Activated CD8-positive, alpha-beta memory T cell treated with anti-CD3 and anti-CD28 coated beads, Interleukin-2, amount 50 U/mL, for 4 hours (primary cell): ENCODE measurements around the gene C11orf65.

Source experiments
- DNase-seq: peaks from one replicate; pipeline ENCODE4 v3.0.0-alpha.2; 2020

The C11orf65 gene

DNA sequence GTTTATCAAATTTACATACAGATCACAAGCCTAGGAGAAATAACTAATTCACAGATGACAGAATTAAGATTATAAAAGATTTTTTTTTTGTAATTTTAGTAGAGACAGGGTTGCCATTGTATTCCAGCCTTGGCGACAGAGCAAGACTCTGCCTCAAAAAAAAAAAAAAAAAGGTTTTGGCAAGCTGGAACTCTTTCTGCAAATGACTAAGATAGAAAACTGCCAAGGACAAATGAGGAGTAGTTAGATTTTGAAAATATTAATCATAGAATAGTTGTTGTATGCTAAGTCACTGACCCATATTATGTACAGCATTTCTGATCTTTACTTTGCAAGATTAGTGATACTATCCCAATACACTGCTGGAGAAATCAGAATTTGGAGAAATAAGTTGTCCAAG, 99.2 kb downstream of the C11orf65 start:
- no peak for DNase-seq

DNA sequence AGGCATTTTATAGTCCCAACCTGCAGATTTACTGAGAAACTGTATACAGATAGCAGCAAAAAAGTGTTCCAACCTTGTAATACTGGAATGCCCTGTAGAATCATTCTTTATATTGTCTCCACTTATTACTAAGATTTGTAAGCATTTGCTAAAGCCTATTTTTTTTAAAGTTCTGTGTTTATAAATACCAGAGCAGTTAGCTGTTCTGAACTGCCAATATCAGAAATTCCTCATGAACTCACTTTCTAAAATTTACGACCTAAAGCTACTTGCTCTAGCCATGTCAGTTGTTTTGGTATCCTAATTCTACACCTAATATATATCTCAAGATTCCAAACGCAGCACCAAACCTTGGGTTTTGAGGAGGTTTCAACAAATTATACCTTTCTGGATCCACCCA, 103.2 kb downstream of the C11orf65 start:
- no peak for DNase-seq

- no peak for DNase-seq
Measured at GRCh38 chr11:108351468-108351867, 115.9 kb downstream of the C11orf65 start.

GRCh38 chr11:108346451-108346850, 120.9 kb downstream of the C11orf65 start:
- DNase-seq, result no peak

DNA sequence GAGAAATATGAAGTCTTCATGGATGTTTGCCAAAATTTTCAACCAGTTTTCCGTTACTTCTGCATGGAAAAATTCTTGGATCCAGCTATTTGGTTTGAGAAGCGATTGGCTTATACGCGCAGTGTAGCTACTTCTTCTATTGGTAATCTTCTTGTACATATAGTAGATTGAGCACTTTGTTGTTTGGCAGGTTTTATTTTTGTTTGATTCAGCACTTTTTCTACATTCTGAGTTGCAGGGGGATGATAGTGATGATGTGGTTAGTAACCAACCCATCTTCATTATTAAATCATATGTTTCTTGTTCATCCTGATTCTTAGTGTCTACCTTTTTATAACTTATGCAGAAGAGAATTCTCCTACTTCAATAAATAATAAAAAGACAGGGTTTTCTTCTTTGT, 121.6 kb downstream of the C11orf65 start:
- no peak for DNase-seq

DNA sequence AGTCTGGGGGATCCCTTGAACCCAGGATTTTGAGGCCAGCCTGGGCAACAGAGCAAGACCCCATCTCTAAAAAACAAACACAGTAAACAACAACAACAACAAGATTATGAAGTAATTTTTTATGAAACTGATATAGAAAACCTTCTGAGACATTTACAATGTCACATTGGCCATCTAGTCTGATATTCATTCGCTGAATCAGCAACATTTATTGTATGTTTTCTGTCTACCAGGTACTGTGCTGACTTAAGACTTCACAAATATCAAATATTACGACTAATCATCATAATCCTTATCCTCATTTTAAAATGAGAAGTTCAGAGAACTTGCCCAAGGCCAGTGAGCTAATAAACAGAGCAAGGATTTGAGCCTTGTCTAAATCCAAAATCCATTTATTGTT, 123.6 kb downstream of the C11orf65 start:
- no peak for DNase-seq

GRCh38 chr11:108341654-108342053, 125.7 kb downstream of the C11orf65 start:
- DNase-seq, result no peak

DNA sequence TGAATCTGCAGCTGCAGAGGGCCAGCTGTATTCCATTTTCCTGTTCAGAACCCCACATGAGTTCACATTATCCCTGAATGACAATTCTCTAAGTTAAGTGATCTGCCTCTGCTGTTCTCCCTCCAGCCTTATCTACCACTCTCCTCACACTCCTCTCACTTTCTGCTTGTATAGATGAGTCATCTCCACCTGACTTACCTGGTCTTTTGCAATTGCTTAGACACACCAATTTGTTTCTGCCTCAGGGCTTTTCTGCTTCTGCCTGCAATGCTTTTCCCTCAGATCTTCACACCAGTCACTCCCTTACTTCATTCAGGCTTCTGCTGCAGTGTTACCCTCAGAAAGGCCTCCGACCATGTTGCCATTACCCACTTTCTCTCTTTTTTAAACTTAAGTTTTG, 126.4 kb downstream of the C11orf65 start:
- no peak for DNase-seq

GRCh38 chr11:108338750-108339149, 128.6 kb downstream of the C11orf65 start:
- no peak for DNase-seq

DNA sequence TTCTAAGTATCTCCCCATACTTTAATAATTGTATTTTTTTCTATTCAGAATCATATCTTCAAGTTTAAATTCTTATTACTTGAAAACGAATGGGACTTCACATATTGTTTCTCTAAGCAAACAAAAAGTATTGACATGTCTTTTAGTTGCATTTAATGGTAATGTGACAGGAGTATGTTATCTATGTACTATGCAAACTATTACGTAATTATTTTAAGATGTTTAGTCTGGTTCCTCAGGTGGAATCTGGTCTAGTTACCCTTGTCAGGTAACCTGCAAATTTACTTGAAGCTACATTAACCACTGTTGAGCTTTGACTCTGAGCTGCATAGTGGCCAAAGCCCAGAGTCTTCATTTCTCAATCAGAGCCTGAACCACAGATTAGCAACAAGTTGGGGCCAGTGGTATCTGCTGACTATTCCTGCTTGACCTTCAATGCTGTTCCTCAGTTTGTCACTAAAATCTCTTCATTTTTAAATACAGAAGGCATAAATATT, 133.9 kb downstream of the C11orf65 start:
- no peak for DNase-seq
